MM.1S (cell line): ENCODE data around the gene PFKFB1.

ENCODE experiments used
- DNase-seq: peaks from one replicate; pipeline ENCODE4 v3.0.0-alpha.2; 2015
- H2AFZ ChIP-seq: fragments of 300-600 bp; sonication (generic); 2 replicates; pipeline ENCODE4 v1.6.0; 2016; ENCODE audit warnings: antibody characterized with exemption, low read length
- H3F3A ChIP-seq: fragments of 300-600 bp; sonication (generic); 2 replicates; pipeline ENCODE4 v1.6.1; 2016; ENCODE audit warnings: mild to moderate bottlenecking, antibody characterized with exemption, low read length, moderate library complexity, mixed read lengths; ENCODE audit not compliant: insufficient read depth
- H3K27ac ChIP-seq: fragments of 300-600 bp; sonication (generic); 2 replicates; pipeline ENCODE4 v1.5.1; 2016; ENCODE audit warnings: mild to moderate bottlenecking, low read length
- H3K27me3 ChIP-seq: fragments of 300-600 bp; sonication (generic); replicated peaks from 2 replicates; pipeline ENCODE4 v1.6.0; 2016; ENCODE audit warnings: low read length; ENCODE audit not compliant: insufficient read depth
- H3K36me3 ChIP-seq: fragments of 300-600 bp; sonication (generic); replicated peaks from 2 replicates; pipeline ENCODE4 v1.6.1; 2016; ENCODE audit warnings: mild to moderate bottlenecking, low read length, mixed read lengths; ENCODE audit not compliant: insufficient read depth
- H3K4me1 ChIP-seq: fragments of 300-600 bp; sonication (generic); 2 replicates; pipeline ENCODE4 v1.6.1; 2016; ENCODE audit warnings: low read length, mixed read lengths
- H3K4me2 ChIP-seq: fragments of 300-600 bp; sonication (generic); 2 replicates; pipeline ENCODE4 v1.6.0; 2016; ENCODE audit warnings: low read depth, low read length
- H3K4me3 ChIP-seq: fragments of 300-600 bp; sonication (generic); 2 replicates; pipeline ENCODE4 v1.5.1; 2016; ENCODE audit warnings: low read length, mixed read lengths
- H3K79me2 ChIP-seq: fragments of 300-600 bp; sonication (generic); 2 replicates; pipeline ENCODE4 v1.6.1; 2016; ENCODE audit warnings: mixed run types, low read length, mixed read lengths
- H3K9ac ChIP-seq: fragments of 300-600 bp; sonication (generic); 2 replicates; pipeline ENCODE4 v1.6.1; 2016; ENCODE audit warnings: low read length, mixed read lengths
- H3K9me2 ChIP-seq: fragments of 300-600 bp; sonication (generic); replicated peaks from 2 replicates; pipeline ENCODE4 v1.6.1; 2016; ENCODE audit warnings: mild to moderate bottlenecking, low read length, mixed read lengths; ENCODE audit not compliant: insufficient read depth
- H3K9me3 ChIP-seq: fragments of 300-600 bp; sonication (generic); replicated peaks from 2 replicates; pipeline ENCODE4 v1.6.1; 2016; ENCODE audit warnings: mild to moderate bottlenecking, low read length, mixed read lengths; ENCODE audit not compliant: insufficient read depth
- H4K20me1 ChIP-seq: fragments of 300-600 bp; sonication (generic); 2 replicates; pipeline ENCODE4 v1.6.1; 2016; ENCODE audit warnings: mild to moderate bottlenecking, low read length, moderate library complexity, mixed read lengths; ENCODE audit not compliant: insufficient read depth
- EZH2 ChIP-seq: fragments of 300-600 bp; sonication (generic); optimal IDR thresholded peaks from 2 replicates; pipeline ENCODE3; 2017; ENCODE audit warnings: low read depth, mild to moderate bottlenecking, antibody characterized with exemption, low read length, mixed read lengths
- EZH2phosphoT487 ChIP-seq: fragments of 300-600 bp; sonication (generic); IDR thresholded peaks from 2 replicates; pipeline ENCODE4 v1.6.1; 2018; ENCODE audit warnings: antibody characterized with exemption, low read length
- TF ChIP-seq, protein P1 (sequence below): fragments of 300-600 bp; sonication (generic); IDR thresholded peaks from 2 replicates; pipeline ENCODE4 v1.5.1; 2016; ENCODE audit warnings: antibody characterized with exemption, low read length, mixed read lengths

Gene PFKFB1

DNA sequence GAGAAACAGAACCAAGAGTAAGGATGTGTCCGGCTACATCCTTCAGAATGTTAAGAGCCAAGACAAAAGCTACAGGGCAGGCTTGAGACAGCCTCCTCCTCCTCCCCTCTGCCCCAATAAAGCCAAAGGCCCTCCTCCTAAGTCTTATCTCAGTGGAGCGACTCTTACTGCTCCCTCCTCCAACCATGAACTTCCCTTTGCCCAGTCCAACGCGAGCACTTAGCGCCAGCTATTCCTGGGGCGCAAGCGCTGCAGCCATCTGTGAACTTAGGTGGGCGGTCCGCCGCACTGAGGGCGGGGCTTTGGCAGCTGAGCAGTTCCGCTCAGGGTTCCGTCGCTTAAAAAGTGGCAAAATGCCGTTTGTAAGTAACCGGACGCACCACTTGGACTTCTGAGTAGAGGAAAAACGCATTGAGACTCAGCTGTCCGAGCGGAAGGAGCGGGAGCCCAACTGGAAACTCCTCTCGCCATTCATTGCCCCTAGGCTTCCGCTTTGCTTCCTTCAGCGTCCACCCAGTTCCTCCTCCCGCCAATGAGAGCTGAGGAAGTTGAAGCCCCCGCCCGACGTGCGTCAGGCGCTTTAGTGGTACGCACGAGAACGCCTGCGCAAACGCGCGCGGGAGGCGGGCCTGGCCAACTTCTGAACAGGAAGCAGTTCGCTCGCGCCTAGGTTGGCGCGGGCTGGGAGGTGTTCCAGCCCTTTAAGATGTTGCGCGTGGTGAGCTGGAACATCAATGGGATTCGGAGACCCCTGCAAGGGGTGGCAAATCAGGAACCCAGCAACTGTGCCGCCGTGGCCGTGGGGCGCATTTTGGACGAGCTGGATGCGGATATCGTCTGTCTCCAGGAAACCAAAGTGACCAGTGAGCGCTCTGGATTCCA lies 6.0 kb upstream of the PFKFB1 start, which contains the start of gene APEX2:
Gene APEX2 (plus strand): TSS at position 647 of the 882 bp plus-strand sequence. CDS start 60 bp downstream, at position 707.
- H3K27ac ChIP-seq = peak within 1 kb of the TSS; percentile 88
- peak within 1 kb of the TSS; percentile 78; the same call in 1 of the 2 replicates for H2AFZ ChIP-seq
- peak; percentile 93 for DNase-seq
- peak within 1 kb of the TSS; percentile 79 for H3K4me3 ChIP-seq
- H4K20me1 ChIP-seq = no peaks in the 10 kb centered on the region
- no peaks in the 10 kb centered on the region for H3K36me3 ChIP-seq
- H3K9me3 ChIP-seq = no peaks in the 10 kb centered on the region
- peak within 1 kb of the TSS; percentile 56 for H3K4me2 ChIP-seq
- peaks cover 7% of the 10 kb centered on the region; the same call in 1 of the 2 replicates for H3K4me1 ChIP-seq
- H3F3A ChIP-seq = no peaks in the 10 kb centered on the region
- H3K9me2 ChIP-seq = no peaks in the 10 kb centered on the region
- H3K79me2 ChIP-seq = peaks cover 15% of the 10 kb centered on the region
- H3K9ac ChIP-seq = peak within 1 kb of the TSS; percentile 83
- H3K27me3 ChIP-seq = no peaks in the 10 kb centered on the region
- TF ChIP-seq EZH2 (no peak), EZH2phosphoT487 (no peak)
- TF ChIP-seq, protein P1, sequence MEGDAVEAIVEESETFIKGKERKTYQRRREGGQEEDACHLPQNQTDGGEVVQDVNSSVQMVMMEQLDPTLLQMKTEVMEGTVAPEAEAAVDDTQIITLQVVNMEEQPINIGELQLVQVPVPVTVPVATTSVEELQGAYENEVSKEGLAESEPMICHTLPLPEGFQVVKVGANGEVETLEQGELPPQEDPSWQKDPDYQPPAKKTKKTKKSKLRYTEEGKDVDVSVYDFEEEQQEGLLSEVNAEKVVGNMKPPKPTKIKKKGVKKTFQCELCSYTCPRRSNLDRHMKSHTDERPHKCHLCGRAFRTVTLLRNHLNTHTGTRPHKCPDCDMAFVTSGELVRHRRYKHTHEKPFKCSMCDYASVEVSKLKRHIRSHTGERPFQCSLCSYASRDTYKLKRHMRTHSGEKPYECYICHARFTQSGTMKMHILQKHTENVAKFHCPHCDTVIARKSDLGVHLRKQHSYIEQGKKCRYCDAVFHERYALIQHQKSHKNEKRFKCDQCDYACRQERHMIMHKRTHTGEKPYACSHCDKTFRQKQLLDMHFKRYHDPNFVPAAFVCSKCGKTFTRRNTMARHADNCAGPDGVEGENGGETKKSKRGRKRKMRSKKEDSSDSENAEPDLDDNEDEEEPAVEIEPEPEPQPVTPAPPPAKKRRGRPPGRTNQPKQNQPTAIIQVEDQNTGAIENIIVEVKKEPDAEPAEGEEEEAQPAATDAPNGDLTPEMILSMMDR = no peak

DNA sequence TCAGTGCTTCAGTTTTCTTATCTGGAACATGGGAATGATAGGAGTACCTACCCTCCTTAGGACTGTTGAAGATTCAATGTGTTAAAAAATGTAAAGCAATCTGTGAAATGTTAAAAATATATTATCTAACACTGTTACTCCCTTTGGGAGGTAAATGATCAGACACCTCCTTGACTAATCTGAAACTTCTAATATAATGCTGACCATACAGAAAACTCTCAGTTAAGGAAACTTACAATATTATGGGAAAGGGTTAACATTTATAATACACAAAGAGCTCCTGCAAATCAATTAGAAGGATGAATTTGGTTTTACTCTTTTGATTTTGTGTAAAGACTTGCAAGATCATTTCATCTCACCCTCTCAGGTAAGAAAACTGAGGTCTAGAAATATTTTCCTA lies 1.6 kb upstream of the PFKFB1 start:
- Histone ChIP-seq H3K9me2 (no peaks in the 10 kb centered on the region), H3K27me3 (no peaks in the 10 kb centered on the region), H3K4me1 (0 out of 2 replicates have a peak, but pooled peaks cover 3% of the 10 kb centered on the region), H3K79me2 (peaks cover 4% of the 10 kb centered on the region), H3K27ac (no peak overlapping the region), H2AFZ (no peak overlapping the region), H3K9ac (no peak overlapping the region), H3K36me3 (no peaks in the 10 kb centered on the region), H3K4me2 (no peak overlapping the region), H3F3A (no peaks in the 10 kb centered on the region), H4K20me1 (no peaks in the 10 kb centered on the region), H3K9me3 (no peaks in the 10 kb centered on the region), H3K4me3 (no peak overlapping the region)
- no peak for DNase-seq
- no peak for TF ChIP-seq EZH2
- TF ChIP-seq, protein P1 = no peak
- TF ChIP-seq EZH2phosphoT487 = no peak

DNA sequence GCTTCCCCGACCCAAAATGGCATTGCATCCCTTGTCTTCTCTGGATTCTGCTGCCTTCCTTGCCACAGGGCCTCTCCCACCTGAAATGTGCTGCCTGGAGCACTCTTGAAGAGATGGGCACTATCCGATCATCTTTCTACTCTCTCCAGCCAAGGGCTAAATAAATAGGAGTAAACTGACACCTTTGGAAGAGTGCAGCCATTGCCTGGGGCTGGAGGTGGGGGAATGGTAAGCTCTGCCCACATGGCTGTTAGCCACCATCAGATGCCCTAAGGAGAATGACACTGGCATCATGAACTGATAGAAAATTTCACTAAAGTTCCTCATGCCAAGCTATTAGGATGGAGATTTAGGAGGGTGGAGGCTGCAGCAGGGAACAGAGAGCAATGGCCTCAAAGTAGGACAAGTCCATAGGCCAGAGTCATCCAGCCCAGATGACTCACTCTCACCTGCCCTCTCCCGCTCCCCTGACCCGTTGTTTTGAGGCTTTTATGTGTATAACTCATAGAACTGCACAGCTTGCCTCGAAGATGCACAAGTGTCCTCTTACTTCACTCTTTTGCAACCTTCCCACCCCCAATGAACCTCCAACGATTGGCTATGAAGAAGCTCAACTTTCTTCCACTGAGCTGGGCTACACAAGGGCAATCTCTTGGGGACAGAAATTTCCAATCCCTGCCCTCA lies 822 bp upstream of the PFKFB1 start:
- H3K4me3 ChIP-seq = no peak overlapping the region
- no peak for DNase-seq
- no peak overlapping the region for H3K4me2 ChIP-seq
- H3K36me3 ChIP-seq = no peaks in the 10 kb centered on the region
- H3K9me3 ChIP-seq = no peaks in the 10 kb centered on the region
- no peaks in the 10 kb centered on the region for H3K79me2 ChIP-seq
- 0 out of 2 replicates have a peak, but pooled peaks cover 3% of the 10 kb centered on the region for H3K4me1 ChIP-seq
- H3F3A ChIP-seq = no peaks in the 10 kb centered on the region
- TF ChIP-seq EZH2phosphoT487 = no peak
- TF ChIP-seq, protein P1 = no peak
- TF ChIP-seq EZH2 = no peak
- no peak overlapping the region for H2AFZ ChIP-seq
- no peaks in the 10 kb centered on the region for H3K27me3 ChIP-seq
- no peaks in the 10 kb centered on the region for H3K9me2 ChIP-seq
- H4K20me1 ChIP-seq = no peaks in the 10 kb centered on the region
- H3K27ac ChIP-seq = no peak overlapping the region
- H3K9ac ChIP-seq = no peak overlapping the region
